Large intestine (tissue), 3 donors: ENCODE data around the gene DNAJC6. TPM values are rescaled to one million over a fixed set of nuclear protein-coding genes. Genes with fewer than 3 reads are reported as not detected.

Experiments used
- DNase-seq, 2 donors: peaks; one replicate each; pipeline versions ENCODE4 v3.0.0 to v3.0.0-alpha.2; 2013
- H3K27ac ChIP-seq: one replicate; pipeline ENCODE4 v1.5.1; 2013; ENCODE audit warnings: low read length
- H3K27me3 ChIP-seq: 2 replicates; pipeline ENCODE4 v1.6.1; 2013; ENCODE audit warnings: low read length; ENCODE audit not compliant: control insufficient read depth, insufficient read depth
- H3K36me3 ChIP-seq: 2 replicates; pipeline ENCODE4 v1.6.1; 2013; ENCODE audit warnings: low read length; ENCODE audit not compliant: control insufficient read depth, insufficient read depth
- H3K4me1 ChIP-seq: one replicate; pipeline ENCODE4 v1.6.1; 2013; ENCODE audit warnings: low read length; ENCODE audit not compliant: control insufficient read depth, insufficient read depth
- H3K4me3 ChIP-seq: one replicate; pipeline ENCODE4 v1.5.1; 2013; ENCODE audit warnings: low read length
- H3K9me3 ChIP-seq: one replicate; pipeline ENCODE4 v1.6.1; 2013; ENCODE audit warnings: mild to moderate bottlenecking, low read depth, low read length, moderate library complexity; ENCODE audit not compliant: control insufficient read depth
- WGBS: methylation state at CpG from one replicate; pipeline ENCODE4 v1.1.5; 2013; ENCODE audit warnings: low lambda C conversion rate; ENCODE audit not compliant: insufficient coverage; 5-methylcytosine and 5-hydroxymethylcytosine counted together
- polyA plus RNA-seq: library from polyadenylated mRNA; unstranded; fragments of 120-200 nt; gene quantifications from one replicate; pipeline ENCODE4 v1.2.1, GENCODE V29; 2013

DNAJC6 gene
- polyA plus RNA-seq, 1 donor, result 8.6 TPM

- Histone ChIP-seq H3K9me3 (no peaks in the 10 kb centered on the region), H3K4me1 (no peaks in the 10 kb centered on the region), H3K27ac (no peak overlapping the region), H3K27me3 (no peaks in the 10 kb centered on the region), H3K4me3 (no peak overlapping the region), H3K36me3 (no peaks in the 10 kb centered on the region)
- no CpG with 5 or more reads among the region's 6 CpGs for WGBS
- DNase-seq, result no peak
Measured at GRCh38 chr1:65357291-65357960, 48.1 kb downstream of the DNAJC6 start.

- 93% methylated on average over 2 of the region's 3 CpGs for WGBS
- H3K27ac ChIP-seq, result no peak overlapping the region
- no peaks in the 10 kb centered on the region for H3K36me3 ChIP-seq
- no peaks in the 10 kb centered on the region for H3K4me1 ChIP-seq
- H3K4me3 ChIP-seq, result no peak overlapping the region
- no peaks in the 10 kb centered on the region for H3K27me3 ChIP-seq
- DNase-seq, result no peak
- H3K9me3 ChIP-seq, result no peaks in the 10 kb centered on the region
Measured at GRCh38 chr1:65359888-65360287, 50.5 kb downstream of the DNAJC6 start.

GRCh38 chr1:65360648-65361047 lies 51.3 kb downstream of the DNAJC6 start:
- no peak for DNase-seq
- Histone ChIP-seq H3K9me3 (no peaks in the 10 kb centered on the region), H3K36me3 (no peaks in the 10 kb centered on the region), H3K27ac (no peak overlapping the region), H3K27me3 (no peaks in the 10 kb centered on the region), H3K4me1 (no peaks in the 10 kb centered on the region), H3K4me3 (no peak overlapping the region)
- 20% methylated on average over 1 of the region's 5 CpGs for WGBS

- H3K27me3 ChIP-seq, result no peaks in the 10 kb centered on the region
- H3K36me3 ChIP-seq, result no peaks in the 10 kb centered on the region
- no CpG with 5 or more reads among the region's 3 CpGs for WGBS
- H3K4me1 ChIP-seq, result no peaks in the 10 kb centered on the region
- no peak overlapping the region for H3K4me3 ChIP-seq
- H3K9me3 ChIP-seq, result no peaks in the 10 kb centered on the region
- H3K27ac ChIP-seq, result no peak overlapping the region
- no peak for DNase-seq
Measured at GRCh38 chr1:65362545-65362944, 53.2 kb downstream of the DNAJC6 start.

- Histone ChIP-seq H3K27ac (no peak overlapping the region), H3K9me3 (no peaks in the 10 kb centered on the region), H3K4me3 (no peak overlapping the region), H3K36me3 (no peaks in the 10 kb centered on the region), H3K27me3 (no peaks in the 10 kb centered on the region), H3K4me1 (no peaks in the 10 kb centered on the region)
- DNase-seq, result no peak
- WGBS, result 100% methylated on average over 1 of the region's 2 CpGs
Measured at GRCh38 chr1:65363484-65363883, 54.1 kb downstream of the DNAJC6 start.

GRCh38 chr1:65368403-65368802 lies 59.1 kb downstream of the DNAJC6 start:
- WGBS, result 92% methylated on average over 2 of the region's 2 CpGs
- Histone ChIP-seq H3K4me3 (no peak overlapping the region), H3K27ac (no peak overlapping the region), H3K36me3 (no peaks in the 10 kb centered on the region), H3K9me3 (no peaks in the 10 kb centered on the region), H3K4me1 (no peaks in the 10 kb centered on the region), H3K27me3 (no peaks in the 10 kb centered on the region)
- no peak for DNase-seq

GRCh38 chr1:65371544-65371943 lies 62.2 kb downstream of the DNAJC6 start:
- no peaks in the 10 kb centered on the region for H3K9me3 ChIP-seq
- H3K27me3 ChIP-seq, result no peaks in the 10 kb centered on the region
- no peaks in the 10 kb centered on the region for H3K36me3 ChIP-seq
- WGBS, result 94% methylated on average over 2 of the region's 3 CpGs
- no peak overlapping the region for H3K27ac ChIP-seq
- no peaks in the 10 kb centered on the region for H3K4me1 ChIP-seq
- no peak for DNase-seq
- H3K4me3 ChIP-seq, result no peak overlapping the region

GRCh38 chr1:65372557-65372956 lies 63.2 kb downstream of the DNAJC6 start:
- no peaks in the 10 kb centered on the region for H3K4me1 ChIP-seq
- no peak overlapping the region for H3K4me3 ChIP-seq
- no peak for DNase-seq
- H3K27ac ChIP-seq, result no peak overlapping the region
- H3K9me3 ChIP-seq, result no peaks in the 10 kb centered on the region
- no peaks in the 10 kb centered on the region for H3K36me3 ChIP-seq
- 100% methylated on average over 1 of the region's 1 CpG for WGBS
- no peaks in the 10 kb centered on the region for H3K27me3 ChIP-seq

GRCh38 chr1:65377496-65378246 lies 68.3 kb downstream of the DNAJC6 start:
- Histone ChIP-seq H3K27ac (no peak overlapping the region), H3K36me3 (no peaks in the 10 kb centered on the region), H3K9me3 (no peaks in the 10 kb centered on the region), H3K4me3 (no peak overlapping the region), H3K27me3 (no peaks in the 10 kb centered on the region), H3K4me1 (no peaks in the 10 kb centered on the region)
- WGBS, result 83% methylated on average over 1 of the region's 4 CpGs
- DNase-seq, result no peak

GRCh38 chr1:65378247-65378946 lies 69.1 kb downstream of the DNAJC6 start:
- Histone ChIP-seq H3K27me3 (no peaks in the 10 kb centered on the region), H3K36me3 (no peaks in the 10 kb centered on the region), H3K9me3 (no peaks in the 10 kb centered on the region), H3K4me1 (no peaks in the 10 kb centered on the region), H3K4me3 (no peak overlapping the region), H3K27ac (no peak overlapping the region)
- DNase-seq, result no peak
- WGBS, result 67% methylated on average over 1 of the region's 2 CpGs
